MM.1S (cell line): ENCODE data around the gene AP2S1.

Source experiments
- DNase-seq: peaks from one replicate; pipeline ENCODE4 v3.0.0-alpha.2; 2015
- H2AFZ ChIP-seq: fragments of 300-600 bp; sonication (generic); 2 replicates; pipeline ENCODE4 v1.6.0; 2016; ENCODE audit warnings: antibody characterized with exemption, low read length
- H3F3A ChIP-seq: fragments of 300-600 bp; sonication (generic); 2 replicates; pipeline ENCODE4 v1.6.1; 2016; ENCODE audit warnings: mild to moderate bottlenecking, antibody characterized with exemption, low read length, moderate library complexity, mixed read lengths; ENCODE audit not compliant: insufficient read depth
- H3K27ac ChIP-seq: fragments of 300-600 bp; sonication (generic); 2 replicates; pipeline ENCODE4 v1.5.1; 2016; ENCODE audit warnings: mild to moderate bottlenecking, low read length
- H3K27me3 ChIP-seq: fragments of 300-600 bp; sonication (generic); replicated peaks from 2 replicates; pipeline ENCODE4 v1.6.0; 2016; ENCODE audit warnings: low read length; ENCODE audit not compliant: insufficient read depth
- H3K36me3 ChIP-seq: fragments of 300-600 bp; sonication (generic); replicated peaks from 2 replicates; pipeline ENCODE4 v1.6.1; 2016; ENCODE audit warnings: mild to moderate bottlenecking, low read length, mixed read lengths; ENCODE audit not compliant: insufficient read depth
- H3K4me1 ChIP-seq: fragments of 300-600 bp; sonication (generic); 2 replicates; pipeline ENCODE4 v1.6.1; 2016; ENCODE audit warnings: low read length, mixed read lengths
- H3K4me2 ChIP-seq: fragments of 300-600 bp; sonication (generic); 2 replicates; pipeline ENCODE4 v1.6.0; 2016; ENCODE audit warnings: low read depth, low read length
- H3K4me3 ChIP-seq: fragments of 300-600 bp; sonication (generic); 2 replicates; pipeline ENCODE4 v1.5.1; 2016; ENCODE audit warnings: low read length, mixed read lengths
- H3K79me2 ChIP-seq: fragments of 300-600 bp; sonication (generic); 2 replicates; pipeline ENCODE4 v1.6.1; 2016; ENCODE audit warnings: mixed run types, low read length, mixed read lengths
- H3K9ac ChIP-seq: fragments of 300-600 bp; sonication (generic); 2 replicates; pipeline ENCODE4 v1.6.1; 2016; ENCODE audit warnings: low read length, mixed read lengths
- H3K9me2 ChIP-seq: fragments of 300-600 bp; sonication (generic); replicated peaks from 2 replicates; pipeline ENCODE4 v1.6.1; 2016; ENCODE audit warnings: mild to moderate bottlenecking, low read length, mixed read lengths; ENCODE audit not compliant: insufficient read depth
- H3K9me3 ChIP-seq: fragments of 300-600 bp; sonication (generic); replicated peaks from 2 replicates; pipeline ENCODE4 v1.6.1; 2016; ENCODE audit warnings: mild to moderate bottlenecking, low read length, mixed read lengths; ENCODE audit not compliant: insufficient read depth
- H4K20me1 ChIP-seq: fragments of 300-600 bp; sonication (generic); 2 replicates; pipeline ENCODE4 v1.6.1; 2016; ENCODE audit warnings: mild to moderate bottlenecking, low read length, moderate library complexity, mixed read lengths; ENCODE audit not compliant: insufficient read depth
- CTCF ChIP-seq: fragments of 300-600 bp; sonication (generic); IDR thresholded peaks from 2 replicates; pipeline ENCODE4 v1.5.1; 2016; ENCODE audit warnings: antibody characterized with exemption, low read length, mixed read lengths
- EZH2 ChIP-seq: fragments of 300-600 bp; sonication (generic); optimal IDR thresholded peaks from 2 replicates; pipeline ENCODE3; 2017; ENCODE audit warnings: low read depth, mild to moderate bottlenecking, antibody characterized with exemption, low read length, mixed read lengths
- EZH2phosphoT487 ChIP-seq: fragments of 300-600 bp; sonication (generic); IDR thresholded peaks from 2 replicates; pipeline ENCODE4 v1.6.1; 2018; ENCODE audit warnings: antibody characterized with exemption, low read length

The AP2S1 gene

GRCh38 chr19:46878613-46879375 lies 28.1 kb upstream of the AP2S1 start:
- H3K9ac ChIP-seq: no peak overlapping the region
- no peak overlapping the region for H3K4me2 ChIP-seq
- no peak for DNase-seq
- no peaks in the 10 kb centered on the region for H3K36me3 ChIP-seq
- H3K27me3 ChIP-seq: no peaks in the 10 kb centered on the region
- no peak overlapping the region for H2AFZ ChIP-seq
- no peaks in the 10 kb centered on the region for H3K9me2 ChIP-seq
- no peak for TF ChIP-seq CTCF
- TF ChIP-seq EZH2: no peak
- H3K9me3 ChIP-seq: no peaks in the 10 kb centered on the region
- no peaks in the 10 kb centered on the region for H3K79me2 ChIP-seq
- no peak overlapping the region for H3K27ac ChIP-seq
- H4K20me1 ChIP-seq: no peaks in the 10 kb centered on the region
- no peaks in the 10 kb centered on the region for H3F3A ChIP-seq
- H3K4me3 ChIP-seq: no peak overlapping the region
- no peaks in the 10 kb centered on the region for H3K4me1 ChIP-seq

- Histone ChIP-seq H3K36me3 (no peaks in the 10 kb centered on the region), H3F3A (no peaks in the 10 kb centered on the region), H3K9ac (no peak overlapping the region), H3K79me2 (peaks cover 12% of the 10 kb centered on the region), H3K4me2 (no peak overlapping the region), H3K9me3 (no peaks in the 10 kb centered on the region), H4K20me1 (no peaks in the 10 kb centered on the region), H3K4me3 (no peak overlapping the region), H3K9me2 (no peaks in the 10 kb centered on the region), H2AFZ (no peak overlapping the region), H3K27ac (no peak overlapping the region), H3K4me1 (no peaks in the 10 kb centered on the region), H3K27me3 (no peaks in the 10 kb centered on the region)
- TF ChIP-seq EZH2 (no peak), EZH2phosphoT487 (no peak), CTCF (no peak)
- no peak for DNase-seq
Measured at GRCh38 chr19:46875657-46876056, 25.0 kb upstream of the AP2S1 start.

- Histone ChIP-seq H3K4me1 (no peaks in the 10 kb centered on the region), H3F3A (no peaks in the 10 kb centered on the region), H3K36me3 (no peaks in the 10 kb centered on the region), H4K20me1 (no peaks in the 10 kb centered on the region), H3K27me3 (no peaks in the 10 kb centered on the region), H3K4me2 (no peak overlapping the region), H3K9me3 (no peaks in the 10 kb centered on the region), H3K9me2 (no peaks in the 10 kb centered on the region), H3K4me3 (no peak overlapping the region), H2AFZ (no peak overlapping the region), H3K9ac (no peak overlapping the region), H3K27ac (no peak overlapping the region), H3K79me2 (peaks cover 15% of the 10 kb centered on the region)
- TF ChIP-seq EZH2phosphoT487 (no peak), CTCF (no peak), EZH2 (no peak)
- no peak for DNase-seq
Measured at GRCh38 chr19:46875234-46875633, 24.6 kb upstream of the AP2S1 start.
